PFSK-1 (cell line): ENCODE measurements around the gene RCN1.

ENCODE experiments used
- FOXP2 ChIP-seq: optimal IDR thresholded peaks from 2 replicates; pipeline ENCODE3; 2011; ENCODE audit warnings: borderline replicate concordance, control low read depth, inconsistent platforms; ENCODE audit not compliant: insufficient read depth; ENCODE audit errors: extremely low read length, extremely low read depth
- POLR2AphosphoS5 ChIP-seq: IDR thresholded peaks from 2 replicates; pipeline ENCODE4 v1.6.1; 2012; ENCODE audit warnings: low read depth, mild to moderate bottlenecking, control low read depth, low read length, moderate library complexity
- REST ChIP-seq, 2 experiments: IDR thresholded peaks; 2 replicates each; pipeline versions ENCODE4 v1.6.1 to v1.8.0; 2011 to 2012; ENCODE audit warnings: low read depth in 2 of 2, low read length in 2 of 2, control low read depth in 1 of 2, inconsistent platforms in 1 of 2, mild to moderate bottlenecking in 1 of 2, moderate library complexity in 1 of 2; ENCODE audit not compliant: insufficient read depth in 1 of 2
- SIN3A ChIP-seq: IDR thresholded peaks from 2 replicates; pipeline ENCODE4 v1.6.1; 2012; ENCODE audit warnings: mild to moderate bottlenecking, low read length, moderate library complexity, borderline replicate concordance; ENCODE audit not compliant: insufficient read depth
- TAF1 ChIP-seq: IDR thresholded peaks from 2 replicates; pipeline ENCODE4 v1.6.1; 2012; ENCODE audit warnings: low read length, control low read depth, borderline replicate concordance; ENCODE audit not compliant: insufficient read depth

- TF ChIP-seq SIN3A (no peak), POLR2AphosphoS5 (no peak), REST (IDR thresholded peaks at IDR 0.05; ENCODE audit: insufficient read depth in 1 of 2, low read depth in 2 of 2, low read length in 2 of 2) (no peak), TAF1 (no peak), FOXP2 (no peak)
These were observed 24.8 kb upstream of the RCN1 start for GRCh38 chr11:32065865-32066629.
